ENCODE measurements around the gene NRCAM. TPM values are rescaled to one million over a fixed set of nuclear protein-coding genes. Genes with fewer than 3 reads are reported as not detected.

NRCAM gene
- total RNA-seq, 1 donor from 2014 or later = 13.6 TPM

DNA sequence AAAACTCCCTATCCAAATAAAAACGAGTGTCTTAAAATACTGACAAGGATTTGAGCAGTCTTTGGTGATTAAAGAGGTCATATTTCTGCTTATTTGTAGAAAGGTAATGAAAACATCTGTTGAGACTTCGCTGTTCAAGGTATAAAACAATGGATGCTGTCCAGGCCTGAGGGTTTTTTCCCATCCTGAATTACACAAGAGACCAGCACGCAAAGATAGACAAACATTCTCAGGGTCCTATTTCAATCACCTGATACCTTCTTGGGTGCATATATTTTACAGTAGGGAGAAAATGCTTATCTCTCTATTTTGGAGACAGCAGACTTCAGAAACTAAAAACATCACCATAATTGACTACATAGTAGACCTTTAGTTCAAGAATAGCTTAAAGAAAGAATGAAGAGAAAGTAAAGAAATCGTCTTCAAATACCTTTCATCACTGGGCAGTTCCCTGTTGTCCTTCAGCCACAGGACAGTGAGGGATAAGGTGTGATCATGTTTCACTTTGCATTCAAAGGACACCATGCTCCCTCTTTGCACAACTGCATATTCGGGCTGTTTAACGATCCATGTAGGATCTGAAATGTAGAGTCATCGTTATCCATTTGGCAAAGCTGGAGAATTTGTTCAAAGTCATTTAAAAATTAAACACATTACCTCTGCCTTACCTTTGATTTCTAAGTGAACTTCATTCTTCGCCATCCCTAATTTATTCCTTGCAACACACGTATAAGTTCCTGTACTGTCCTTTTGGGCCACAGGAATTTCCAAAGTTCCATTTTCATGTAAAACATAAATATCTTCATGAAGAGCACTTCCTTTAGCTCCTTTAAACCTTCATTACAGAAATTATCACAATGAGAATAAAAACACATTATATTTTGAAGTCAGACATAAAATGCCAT, 262.4 kb downstream of the NRCAM start:
- no peak overlapping the region for H3K4me3 ChIP-seq (ENCODE audit: low read length in 3 of 3)
- no peaks in the 10 kb centered on the region for H3K9me3 ChIP-seq (ENCODE audit: control insufficient read depth in 3 of 3, low read length in 3 of 3)
- H3K9ac ChIP-seq (ENCODE audit: low read depth in 1 of 3, low read length in 3 of 3) = no peak overlapping the region
- H3K27me3 ChIP-seq (ENCODE audit: control insufficient read depth in 3 of 3, insufficient read depth in 3 of 3, low read length in 3 of 3) = no peaks in the 10 kb centered on the region
- H3K27ac ChIP-seq (ENCODE audit: low read depth, low read length) = no peak overlapping the region
- no peaks in the 10 kb centered on the region for H3K36me3 ChIP-seq (ENCODE audit: control insufficient read depth in 3 of 3, insufficient read depth in 3 of 3, low read length in 3 of 3)
- H3K4me1 ChIP-seq (ENCODE audit: control insufficient read depth in 3 of 3, insufficient read depth in 3 of 3, low read length in 3 of 3) = no peaks in the 10 kb centered on the region

- Histone ChIP-seq H3K4me1 (ENCODE audit: control insufficient read depth in 3 of 3, insufficient read depth in 3 of 3, low read length in 3 of 3) (no peaks in the 10 kb centered on the region), H3K9me3 (ENCODE audit: control insufficient read depth in 3 of 3, low read length in 3 of 3) (no peaks in the 10 kb centered on the region), H3K4me3 (ENCODE audit: low read length in 3 of 3) (no peak overlapping the region), H3K9ac (ENCODE audit: low read depth in 1 of 3, low read length in 3 of 3) (no peak overlapping the region), H3K36me3 (ENCODE audit: control insufficient read depth in 3 of 3, insufficient read depth in 3 of 3, low read length in 3 of 3) (no peaks in the 10 kb centered on the region), H3K27ac (ENCODE audit: low read depth, low read length) (no peak overlapping the region), H3K27me3 (ENCODE audit: control insufficient read depth in 3 of 3, insufficient read depth in 3 of 3, low read length in 3 of 3) (no peaks in the 10 kb centered on the region)
These were observed 265.3 kb downstream of the NRCAM start for GRCh38 chr7:108190891-108191290.

GRCh38 chr7:108189733-108190388, 266.4 kb downstream of the NRCAM start:
- Histone ChIP-seq H3K9ac (ENCODE audit: low read depth in 1 of 3, low read length in 3 of 3) (no peak overlapping the region), H3K27ac (ENCODE audit: low read depth, low read length) (no peak overlapping the region), H3K4me3 (ENCODE audit: low read length in 3 of 3) (no peak overlapping the region)

DNA sequence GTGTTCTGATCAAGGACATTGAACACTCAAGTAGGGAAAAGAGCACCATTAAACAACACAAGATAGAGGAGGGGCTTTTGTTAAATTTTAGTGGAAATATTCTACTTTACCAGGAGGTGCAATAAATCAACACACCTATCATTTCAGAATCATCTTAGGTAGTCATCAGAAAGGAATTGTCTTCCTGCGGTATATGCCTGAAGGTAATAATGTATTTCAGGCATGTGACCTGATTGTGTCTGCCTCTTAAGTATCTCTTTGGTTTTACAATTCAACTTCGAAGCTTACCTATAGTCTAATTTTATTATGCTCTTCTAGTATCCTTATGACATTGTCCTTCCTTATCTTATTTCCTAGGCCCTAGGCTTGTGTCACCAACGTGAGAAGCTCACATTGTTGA, 267.5 kb downstream of the NRCAM start:
- no peaks in the 10 kb centered on the region for H3K36me3 ChIP-seq (ENCODE audit: control insufficient read depth in 3 of 3, insufficient read depth in 3 of 3, low read length in 3 of 3)
- H3K27me3 ChIP-seq (ENCODE audit: control insufficient read depth in 3 of 3, insufficient read depth in 3 of 3, low read length in 3 of 3) = no peaks in the 10 kb centered on the region
- no peak overlapping the region for H3K4me3 ChIP-seq (ENCODE audit: low read length in 3 of 3)
- no peaks in the 10 kb centered on the region for H3K9me3 ChIP-seq (ENCODE audit: control insufficient read depth in 3 of 3, low read length in 3 of 3)
- no peaks in the 10 kb centered on the region for H3K4me1 ChIP-seq (ENCODE audit: control insufficient read depth in 3 of 3, insufficient read depth in 3 of 3, low read length in 3 of 3)
- no peak overlapping the region for H3K27ac ChIP-seq (ENCODE audit: low read depth, low read length)
- no peak overlapping the region for H3K9ac ChIP-seq (ENCODE audit: low read depth in 1 of 3, low read length in 3 of 3)

More at GRCh38 chr7:108189733-108190388, 266.4 kb downstream of the NRCAM start:
- H3K4me1 ChIP-seq (ENCODE audit: control insufficient read depth in 3 of 3, insufficient read depth in 3 of 3, low read length in 3 of 3) = no peaks in the 10 kb centered on the region
- H3K9me3 ChIP-seq (ENCODE audit: control insufficient read depth in 3 of 3, low read length in 3 of 3) = no peaks in the 10 kb centered on the region
- no peaks in the 10 kb centered on the region for H3K27me3 ChIP-seq (ENCODE audit: control insufficient read depth in 3 of 3, insufficient read depth in 3 of 3, low read length in 3 of 3)
- H3K36me3 ChIP-seq (ENCODE audit: control insufficient read depth in 3 of 3, insufficient read depth in 3 of 3, low read length in 3 of 3) = no peaks in the 10 kb centered on the region

GRCh38 chr7:108181073-108181985, 274.9 kb downstream of the NRCAM start:
- H3K9me3 ChIP-seq (ENCODE audit: control insufficient read depth in 3 of 3, low read length in 3 of 3) = no peaks in the 10 kb centered on the region
- no peak overlapping the region for H3K9ac ChIP-seq (ENCODE audit: low read depth in 1 of 3, low read length in 3 of 3)
- H3K4me1 ChIP-seq (ENCODE audit: control insufficient read depth in 3 of 3, insufficient read depth in 3 of 3, low read length in 3 of 3) = no peaks in the 10 kb centered on the region
- no peak overlapping the region for H3K4me3 ChIP-seq (ENCODE audit: low read length in 3 of 3)
- no peaks in the 10 kb centered on the region for H3K27me3 ChIP-seq (ENCODE audit: control insufficient read depth in 3 of 3, insufficient read depth in 3 of 3, low read length in 3 of 3)
- H3K36me3 ChIP-seq (ENCODE audit: control insufficient read depth in 3 of 3, insufficient read depth in 3 of 3, low read length in 3 of 3) = no peaks in the 10 kb centered on the region
- no peak overlapping the region for H3K27ac ChIP-seq (ENCODE audit: low read depth, low read length)

DNA sequence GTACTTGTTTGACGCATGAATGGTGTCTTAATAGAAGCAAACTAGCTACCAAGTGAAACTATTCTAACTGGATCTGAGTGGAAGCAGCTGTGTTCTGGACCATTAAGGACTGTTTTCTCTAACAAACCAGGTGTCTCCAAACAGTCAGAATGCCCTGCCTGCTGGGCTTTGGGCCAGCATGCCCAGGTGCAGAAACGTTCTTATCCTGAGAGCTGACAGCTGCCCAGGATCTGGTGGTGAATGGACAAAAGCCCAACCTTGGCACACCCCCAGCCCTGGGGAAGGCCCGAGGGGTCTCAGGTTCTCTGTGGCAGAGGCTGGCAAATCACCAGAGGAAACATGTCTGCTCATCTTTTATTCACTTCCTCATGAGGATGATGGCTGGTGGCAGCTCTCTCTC, 277.8 kb downstream of the NRCAM start:
- Histone ChIP-seq H3K4me1 (ENCODE audit: control insufficient read depth in 3 of 3, insufficient read depth in 3 of 3, low read length in 3 of 3) (no peaks in the 10 kb centered on the region), H3K27ac (ENCODE audit: low read depth, low read length) (no peak overlapping the region), H3K9me3 (ENCODE audit: control insufficient read depth in 3 of 3, low read length in 3 of 3) (no peaks in the 10 kb centered on the region), H3K27me3 (ENCODE audit: control insufficient read depth in 3 of 3, insufficient read depth in 3 of 3, low read length in 3 of 3) (no peaks in the 10 kb centered on the region), H3K4me3 (ENCODE audit: low read length in 3 of 3) (no peak overlapping the region), H3K36me3 (ENCODE audit: control insufficient read depth in 3 of 3, insufficient read depth in 3 of 3, low read length in 3 of 3) (no peaks in the 10 kb centered on the region), H3K9ac (ENCODE audit: low read depth in 1 of 3, low read length in 3 of 3) (no peak overlapping the region)

DNA sequence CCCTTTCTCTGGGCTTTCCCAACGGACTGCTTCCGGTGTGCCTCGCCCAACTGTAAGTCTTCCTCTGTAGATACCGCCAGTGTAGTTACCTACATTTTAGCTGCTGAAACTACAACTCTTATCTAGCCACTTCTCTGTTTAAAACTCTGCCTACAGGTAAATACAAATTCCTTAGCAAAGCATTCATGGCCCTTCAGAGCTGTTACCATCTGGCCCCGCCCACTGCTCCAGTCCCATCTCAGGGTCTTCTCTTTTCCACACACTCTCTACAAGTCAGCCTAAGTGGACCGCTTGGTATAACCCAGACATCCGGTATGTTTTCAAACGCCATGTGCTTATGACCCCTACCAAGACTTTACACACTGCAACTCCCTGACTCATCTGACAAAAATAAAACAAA, 285.1 kb downstream of the NRCAM start:
- H3K9ac ChIP-seq (ENCODE audit: low read depth in 1 of 3, low read length in 3 of 3) = no peak overlapping the region
- H3K4me1 ChIP-seq (ENCODE audit: control insufficient read depth in 3 of 3, insufficient read depth in 3 of 3, low read length in 3 of 3) = no peaks in the 10 kb centered on the region
- no peaks in the 10 kb centered on the region for H3K36me3 ChIP-seq (ENCODE audit: control insufficient read depth in 3 of 3, insufficient read depth in 3 of 3, low read length in 3 of 3)
- H3K27ac ChIP-seq (ENCODE audit: low read depth, low read length) = no peak overlapping the region
- H3K27me3 ChIP-seq (ENCODE audit: control insufficient read depth in 3 of 3, insufficient read depth in 3 of 3, low read length in 3 of 3) = no peaks in the 10 kb centered on the region
- no peaks in the 10 kb centered on the region for H3K9me3 ChIP-seq (ENCODE audit: control insufficient read depth in 3 of 3, low read length in 3 of 3)
- no peak overlapping the region for H3K4me3 ChIP-seq (ENCODE audit: low read length in 3 of 3)

DNA sequence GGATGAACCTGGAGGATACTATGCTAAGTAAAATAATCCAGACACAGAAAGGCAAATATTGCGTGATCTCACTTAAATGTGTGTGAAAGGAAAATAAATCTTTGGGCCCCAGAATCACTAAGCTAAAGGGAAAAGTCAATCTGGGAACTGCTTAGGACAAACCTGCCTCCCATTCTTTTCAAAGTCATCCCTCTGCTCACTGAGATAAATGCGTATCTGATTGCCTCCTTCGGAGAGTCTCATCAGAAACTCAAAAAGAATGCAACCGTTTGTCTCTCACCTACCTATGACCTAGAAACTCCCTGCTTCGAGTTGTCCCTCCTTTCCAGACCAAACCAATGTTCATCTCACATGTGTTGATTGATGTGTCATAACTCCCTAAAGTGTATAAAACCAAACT, 286.0 kb downstream of the NRCAM start:
- no peak overlapping the region for H3K27ac ChIP-seq (ENCODE audit: low read depth, low read length)

GRCh38 chr7:108167460-108167859, 288.8 kb downstream of the NRCAM start:
- Histone ChIP-seq H3K4me3 (ENCODE audit: low read length in 3 of 3) (no peak overlapping the region), H3K9me3 (ENCODE audit: control insufficient read depth in 3 of 3, low read length in 3 of 3) (no peaks in the 10 kb centered on the region), H3K4me1 (ENCODE audit: control insufficient read depth in 3 of 3, insufficient read depth in 3 of 3, low read length in 3 of 3) (no peaks in the 10 kb centered on the region), H3K27ac (ENCODE audit: low read depth, low read length) (no peak overlapping the region), H3K36me3 (ENCODE audit: control insufficient read depth in 3 of 3, insufficient read depth in 3 of 3, low read length in 3 of 3) (no peaks in the 10 kb centered on the region), H3K27me3 (ENCODE audit: control insufficient read depth in 3 of 3, insufficient read depth in 3 of 3, low read length in 3 of 3) (no peaks in the 10 kb centered on the region), H3K9ac (ENCODE audit: low read depth in 1 of 3, low read length in 3 of 3) (no peak overlapping the region)

More for the DNA sequence above, 286.0 kb downstream of the NRCAM start:
- H3K36me3 ChIP-seq (ENCODE audit: control insufficient read depth in 3 of 3, insufficient read depth in 3 of 3, low read length in 3 of 3) = no peaks in the 10 kb centered on the region
- no peaks in the 10 kb centered on the region for H3K4me1 ChIP-seq (ENCODE audit: control insufficient read depth in 3 of 3, insufficient read depth in 3 of 3, low read length in 3 of 3)
- H3K9ac ChIP-seq (ENCODE audit: low read depth in 1 of 3, low read length in 3 of 3) = no peak overlapping the region
- no peaks in the 10 kb centered on the region for H3K9me3 ChIP-seq (ENCODE audit: control insufficient read depth in 3 of 3, low read length in 3 of 3)
- no peaks in the 10 kb centered on the region for H3K27me3 ChIP-seq (ENCODE audit: control insufficient read depth in 3 of 3, insufficient read depth in 3 of 3, low read length in 3 of 3)
- H3K4me3 ChIP-seq (ENCODE audit: low read length in 3 of 3) = no peak overlapping the region
